H1 (cell line): ENCODE results near the gene DPEP1. TPM values are rescaled to one million over a fixed set of nuclear protein-coding genes. Genes with fewer than 3 reads are reported as not detected.

Experiments used
- CTCF ChIA-PET: fragments of 300-600 bp; sonication (Branson Sonifier 250); formaldehyde crosslinking; loops from one replicate; lab custom pipeline; 2021; ENCODE audit not compliant: partially characterized antibody; lab: Charles Lee
- POLR2A ChIA-PET: fragments of 300-600 bp; sonication (Branson Sonifier 250); formaldehyde crosslinking; loops from one replicate; lab custom pipeline; 2021; ENCODE audit warnings: inconsistent platforms; ENCODE audit not compliant: partially characterized antibody; lab: Charles Lee
- DNase-seq, 2 experiments: peaks; one replicate each; pipeline versions ENCODE4 v3.0.0 to v3.0.0-alpha.2; 2010 to 2022; ENCODE audit warnings: low spot score in 2 of 2, low read depth in 1 of 2, mixed read lengths in 1 of 2
- FAIRE-seq: peaks from 2 replicates; lab custom pipeline; 2011; peaks lifted over from hg19 to GRCh38; lab: Jason Lieb, UNC
- H2AFZ ChIP-seq: 2 replicates; pipeline ENCODE4 v1.8.1; 2012; ENCODE audit warnings: low read length, inconsistent platforms
- H2AK5ac ChIP-seq: 2 replicates; pipeline ENCODE4 v1.6.1; 2013; ENCODE audit warnings: low read depth, low read length
- H2BK120ac ChIP-seq: replicated peaks from 2 replicates; pipeline ENCODE3; 2013; ENCODE audit warnings: low read depth, low read length, inconsistent platforms
- H2BK12ac ChIP-seq: 2 replicates; pipeline ENCODE4 v1.6.1; 2013; ENCODE audit warnings: low read depth, low read length
- H2BK15ac ChIP-seq: 2 replicates; pipeline ENCODE4 v1.6.1; 2013; ENCODE audit warnings: low read length
- H2BK20ac ChIP-seq: 2 replicates; pipeline ENCODE4 v1.6.1; 2013; ENCODE audit warnings: low read length
- H2BK5ac ChIP-seq: 2 replicates; pipeline ENCODE4 v1.6.1; 2013; ENCODE audit warnings: low read depth, low read length
- H3K14ac ChIP-seq: 2 replicates; pipeline ENCODE4 v1.6.1; 2013; ENCODE audit warnings: inconsistent platforms; ENCODE audit not compliant: insufficient read length
- H3K18ac ChIP-seq: 2 replicates; pipeline ENCODE4 v1.6.1; 2013; ENCODE audit warnings: low read length; ENCODE audit errors: extremely low read depth
- H3K23ac ChIP-seq: 2 replicates; pipeline ENCODE4 v1.6.1; 2013; ENCODE audit warnings: inconsistent platforms; ENCODE audit not compliant: insufficient read length
- H3K23me2 ChIP-seq: 2 replicates; pipeline ENCODE4 v1.6.1; 2013; ENCODE audit warnings: low read depth, low read length
- H3K27ac ChIP-seq: 2 replicates; pipeline ENCODE4 v1.6.1; 2011; ENCODE audit warnings: low read depth, low read length, inconsistent platforms
- H3K27me3 ChIP-seq, 4 experiments: replicated peaks in 1 of 4; 1 replicate in 1 of 4; 2 replicates in 3 of 4; pipeline versions ENCODE4 v1.6.1 to v1.8.1; 2011 to 2013; ENCODE audit warnings: low read length in 3 of 4, mild to moderate bottlenecking in 3 of 4, inconsistent platforms in 2 of 4, mixed read lengths in 2 of 4, moderate library complexity in 1 of 4; ENCODE audit not compliant: control insufficient read depth in 3 of 4, insufficient read depth in 3 of 4; ENCODE audit errors: extremely low read depth in 1 of 4
- H3K36me3 ChIP-seq, 4 experiments: 2 replicates each; pipeline versions ENCODE4 v1.6.1 to v1.8.1; 2011 to 2013; ENCODE audit warnings: mild to moderate bottlenecking in 4 of 4, low read length in 3 of 4, moderate library complexity in 2 of 4, control low read depth in 1 of 4, inconsistent platforms in 1 of 4; ENCODE audit not compliant: insufficient read depth in 4 of 4, control insufficient read depth in 2 of 4
- H3K4ac ChIP-seq: replicated peaks from 2 replicates; pipeline ENCODE3; 2013; ENCODE audit warnings: low read length, low read depth, mixed read lengths, inconsistent platforms; ENCODE audit not compliant: insufficient read length
- H3K4me1 ChIP-seq, 4 experiments: replicated peaks in 1 of 4; 1 replicate in 1 of 4; 2 replicates in 3 of 4; pipeline versions ENCODE4 v1.6.1 to v1.8.1; 2011 to 2013; ENCODE audit warnings: low read length in 3 of 4, inconsistent platforms in 2 of 4, mixed read lengths in 1 of 4; ENCODE audit not compliant: insufficient read depth in 4 of 4, control insufficient read depth in 3 of 4
- H3K4me2 ChIP-seq, 2 experiments: 2 replicates each; pipeline versions ENCODE4 v1.6.1 to v1.8.1; 2011 to 2013; ENCODE audit warnings: low read depth in 2 of 2, low read length in 2 of 2, control low read depth in 1 of 2, inconsistent platforms in 1 of 2, mild to moderate bottlenecking in 1 of 2; ENCODE audit not compliant: insufficient read depth in 1 of 2
- H3K4me3 ChIP-seq, 4 experiments: fragments of 200-600, 300-600 bp in 1 of 4; sonication (generic), shearing (Covaris generic), sonication (Bioruptor Twin) in 1 of 4; 2 replicates each; pipeline versions ENCODE4 v1.5.1 to v1.8.1; 2011 to 2016; ENCODE audit warnings: low read length in 4 of 4, low read depth in 3 of 4, control low read depth in 2 of 4, inconsistent platforms in 2 of 4, mild to moderate bottlenecking in 2 of 4, mixed read lengths in 1 of 4, moderate library complexity in 1 of 4; ENCODE audit not compliant: insufficient read depth in 2 of 4; ENCODE audit errors: extremely low read depth in 1 of 4
- H3K56ac ChIP-seq: replicated peaks from 2 replicates; pipeline ENCODE3; 2013; ENCODE audit warnings: low read depth, mild to moderate bottlenecking, mixed read lengths, low read length, inconsistent platforms; ENCODE audit not compliant: insufficient read length
- H3K79me1 ChIP-seq: 2 replicates; pipeline ENCODE4 v1.6.1; 2013; ENCODE audit warnings: low read depth, low read length, control low read depth
- H3K79me2 ChIP-seq, 2 experiments: 2 replicates each; pipeline versions ENCODE4 v1.6.1 to v1.8.1; 2012 to 2013; ENCODE audit warnings: low read length in 2 of 2, mild to moderate bottlenecking in 2 of 2, inconsistent platforms in 1 of 2; ENCODE audit not compliant: insufficient read depth in 2 of 2, control insufficient read depth in 1 of 2
- H3K9ac ChIP-seq, 4 experiments: replicated peaks in 1 of 4; 1 replicate in 1 of 4; 2 replicates in 3 of 4; pipeline versions ENCODE4 v1.6.1 to v1.8.1; 2011 to 2013; ENCODE audit warnings: low read depth in 3 of 4, low read length in 3 of 4, control low read depth in 2 of 4, mild to moderate bottlenecking in 2 of 4, moderate library complexity in 2 of 4, inconsistent platforms in 1 of 4; ENCODE audit errors: extremely low read depth in 1 of 4
- H3K9me3 ChIP-seq, 2 experiments: 2 replicates each; pipeline versions ENCODE4 v1.6.1 to v1.8.1; 2012 to 2013; ENCODE audit warnings: mild to moderate bottlenecking in 2 of 2, moderate library complexity in 2 of 2, control low read depth in 1 of 2, inconsistent platforms in 1 of 2, low read depth in 1 of 2, low read length in 1 of 2, mixed read lengths in 1 of 2; ENCODE audit not compliant: insufficient read depth in 2 of 2
- H4K20me1 ChIP-seq, 2 experiments: replicated peaks in 1 of 2; 2 replicates each; pipeline versions ENCODE3 to v1.8.1; 2011 to 2013; ENCODE audit warnings: inconsistent platforms in 2 of 2, low read length in 2 of 2, mild to moderate bottlenecking in 1 of 2; ENCODE audit not compliant: insufficient read depth in 2 of 2, control insufficient read depth in 1 of 2
- H4K5ac ChIP-seq: 2 replicates; pipeline ENCODE4 v1.6.1; 2013; ENCODE audit warnings: low read length, low read depth, mixed read lengths, inconsistent platforms; ENCODE audit not compliant: insufficient read length
- H4K8ac ChIP-seq: 2 replicates; pipeline ENCODE4 v1.8.0; 2013; ENCODE audit warnings: mild to moderate bottlenecking, moderate library complexity, low read length, inconsistent platforms; ENCODE audit not compliant: insufficient read depth; ENCODE audit errors: extremely low read depth
- H4K91ac ChIP-seq: replicated peaks from 2 replicates; pipeline ENCODE3; 2013; ENCODE audit warnings: low read length, mixed read lengths, inconsistent platforms; ENCODE audit not compliant: insufficient read length
- E2F6 ChIP-seq: IDR thresholded peaks from 2 replicates; pipeline ENCODE4 v1.6.1; 2012; ENCODE audit warnings: inconsistent platforms
- EGR1 ChIP-seq: IDR thresholded peaks from 2 replicates; pipeline ENCODE4 v1.6.1; 2011; ENCODE audit warnings: low read depth, low read length, borderline replicate concordance
- GTF2F1 ChIP-seq: IDR thresholded peaks from 2 replicates; pipeline ENCODE4 v1.6.1; 2012; ENCODE audit warnings: low read depth, low read length, improper control_type of control experiment, borderline replicate concordance
- RNF2 ChIP-seq: fragments of 200-900, 300-1000 bp; sonication (generic); IDR thresholded peaks from 2 replicates; pipeline ENCODE4 v1.7.1; 2016; ENCODE audit warnings: borderline replicate concordance, low read depth, mild to moderate bottlenecking, antibody characterized with exemption, low read length; ENCODE audit not compliant: poor library complexity, severe bottlenecking; ENCODE audit errors: missing control alignments
- SAP30 ChIP-seq: fragments of 300-600 bp; sonication (generic); IDR thresholded peaks from 2 replicates; pipeline ENCODE4 v1.7.1; 2012; ENCODE audit warnings: low read length, moderate library complexity, mild to moderate bottlenecking, inconsistent platforms; ENCODE audit not compliant: insufficient read depth, insufficient replicate concordance
- SIX5 ChIP-seq: IDR thresholded peaks from 2 replicates; pipeline ENCODE4 v1.6.1; 2011; ENCODE audit warnings: mild to moderate bottlenecking, low read depth, low read length
- SRF ChIP-seq: IDR thresholded peaks from 2 replicates; pipeline ENCODE4 v1.6.1; 2011; ENCODE audit warnings: mild to moderate bottlenecking, low read depth, low read length, moderate library complexity
- WGBS, 2 experiments: shearing (Covaris generic) in 1 of 2; methylation state at CpG; one replicate each; pipeline versions ENCODE4 v1.1.6 to v1.1.7; 2013 to 2015; ENCODE audit warnings: low lambda C conversion rate in 2 of 2, mixed read lengths in 2 of 2, inconsistent platforms in 1 of 2, low coverage in 1 of 2, missing lambda C conversion rate in 1 of 2; ENCODE audit not compliant: insufficient replicate concordance in 2 of 2, insufficient coverage in 1 of 2, insufficient read length in 1 of 2; ENCODE audit errors: extremely low coverage in 1 of 2, missing lambda C conversion rate in 1 of 2; 5-methylcytosine and 5-hydroxymethylcytosine counted together
- polyA plus RNA-seq, 7 experiments: library from polyadenylated mRNA; depleted of rRNA in 3 of 7; stranded (reverse) in 5 of 7; unstranded in 2 of 7; fragments of >200 nt in 5 of 7; fragments of 200-250 nt in 2 of 7; gene quantifications; 1 replicate in 5 of 7; 2 replicates in 1 of 7; 4 replicates in 1 of 7; pipeline versions ENCODE4 v1.2.1 to v1.2.3, GENCODE V29; 2011 to 2013; ENCODE audit warnings: missing spikeins in 2 of 7, mixed read lengths in 2 of 7
- total RNA-seq: library from RNA; stranded (reverse); fragmentation: NEBNext Ultra II Directional; extraction: Animal tissue kit (Norgen Biotek cat#: 25700); gene quantifications from 2 replicates; pipeline ENCODE4 v1.2.1, GENCODE V29; 2021

The DPEP1 gene
- total and polyA plus RNA-seq, 2 of the 8 experiments (the other 6 are each of a cell fraction or from before 2014, with no cell fraction given): 2.8 to 3.1 TPM

DNA sequence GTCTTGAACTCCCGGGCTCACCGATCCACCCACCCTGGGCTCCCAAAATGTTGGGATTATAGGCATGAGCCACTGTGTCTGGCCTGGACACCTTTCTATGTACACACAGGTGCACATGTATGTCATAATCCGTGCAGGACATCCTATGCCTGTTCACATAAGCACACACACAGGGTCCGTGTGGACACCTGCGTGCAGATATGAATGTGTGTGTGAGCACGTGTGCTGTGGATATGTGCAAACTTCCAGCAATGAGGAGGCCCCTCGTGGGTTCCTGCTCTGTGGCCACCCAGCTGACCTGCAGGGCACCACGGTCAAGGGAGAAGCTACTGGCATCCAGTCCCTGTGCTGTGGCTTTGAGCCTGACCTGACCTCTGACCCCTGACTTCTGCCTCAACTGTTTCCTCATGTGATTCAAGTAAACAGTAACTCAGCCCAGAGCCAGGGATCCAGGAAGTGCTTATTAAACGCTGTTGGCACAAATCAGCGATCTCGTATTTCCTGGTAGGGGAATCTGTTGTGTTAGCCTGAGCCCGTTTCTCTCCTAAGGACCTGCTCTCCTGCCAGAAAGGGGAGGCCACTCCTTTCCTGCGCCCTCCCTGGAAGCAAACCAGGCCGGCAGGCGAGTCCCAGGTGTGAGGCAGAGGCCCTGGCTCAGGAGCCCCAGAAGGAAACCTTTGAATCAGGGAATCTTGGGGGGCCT lies 31.4 kb upstream of the DPEP1 start:
- no peak for DNase-seq
- CTCF ChIA-PET: interaction anchor here (0.6 to 1.1 kb wide), 3 partner anchors 18 to 60 kb away, joined by 3 read pairs; no protein-coding TSS in a partner anchor
- peaks cover 0 to 14% (median 5%) of the 10 kb centered on the region in 4 experiments; a peak in 5 of 8 replicates for H3K36me3 ChIP-seq
- no peak overlapping the region for H2BK15ac ChIP-seq
- H3K23me2 ChIP-seq: no peaks in the 10 kb centered on the region; the same call in 1 of the 2 replicates
- no peak overlapping the region for H3K23ac ChIP-seq
- H2BK12ac ChIP-seq: no peak overlapping the region
- H2BK120ac ChIP-seq: no peak overlapping the region
- no peak overlapping the region for H4K91ac ChIP-seq
- H3K27me3 ChIP-seq: peaks cover 0 to 5% (median 2%) of the 10 kb centered on the region in 4 experiments; a peak in 4 of 7 replicates
- no peak overlapping the region for H3K27ac ChIP-seq
- H3K56ac ChIP-seq: no peak overlapping the region
- peaks cover 4% of the 10 kb centered on the region in 2 experiments; a peak in 2 of 4 replicates for H3K9me3 ChIP-seq
- H4K5ac ChIP-seq: no peak overlapping the region
- H3K18ac ChIP-seq: no peak overlapping the region
- H2BK20ac ChIP-seq: no peak overlapping the region
- no peaks in the 10 kb centered on the region for H3K79me2 ChIP-seq
- TF ChIP-seq EGR1 (no peak), SRF (no peak), RNF2 (no peak), SAP30 (no peak), SIX5 (no peak), GTF2F1 (no peak), E2F6 (no peak)
- no peak overlapping the region for H4K8ac ChIP-seq
- POLR2A ChIA-PET: no interaction called here
- 91% methylated on average over 15 of the region's 15 CpGs; no CpG with 5 or more reads in 1 of the 2 experiments for WGBS, 2 experiments
- H3K4me3 ChIP-seq: no peak overlapping the region
- no peak overlapping the region for H3K4ac ChIP-seq
- no peak overlapping the region for H2AK5ac ChIP-seq
- H2BK5ac ChIP-seq: peak overlapping the region; percentile 49; the same call in 1 of the 2 replicates
- no peaks in the 10 kb centered on the region for H3K4me1 ChIP-seq
- peaks cover 0 to 7% of the 10 kb centered on the region in 2 experiments for H4K20me1 ChIP-seq
- no peak for FAIRE-seq
- no peak overlapping the region for H2AFZ ChIP-seq
- peaks cover 4% of the 10 kb centered on the region; the same call in 1 of the 2 replicates for H3K79me1 ChIP-seq
- H3K4me2 ChIP-seq: no peak overlapping the region
- no peak overlapping the region for H3K14ac ChIP-seq
- no peak overlapping the region for H3K9ac ChIP-seq
